Ovary (tissue), 3 donors: ENCODE measurements around the gene C1orf198.

Source experiments
- EP300 ChIP-seq: sonication (generic); formaldehyde crosslinking; IDR thresholded peaks from one replicate; pipeline ENCODE4 v1.6.1; 2017; ENCODE audit warnings: antibody characterized with exemption
- POLR2A ChIP-seq: fragments of 450-650 bp; IDR thresholded peaks from one replicate; pipeline ENCODE4 v1.6.1; 2017; ENCODE audit warnings: antibody characterized with exemption, mild to moderate bottlenecking, moderate library complexity
- TF ChIP-seq, protein P1 (sequence below), 3 donors: fragments of 450-650 bp in 2 of 3; fragments of 200-600 bp in 1 of 3; IDR thresholded peaks; one replicate each; pipeline versions ENCODE4 v1.5.1 to v1.8.0; 2016 to 2022; ENCODE audit warnings: antibody characterized with exemption in 3 of 3, mild to moderate bottlenecking in 1 of 3
- donor health status: DM: no; HTN: no; CAD: no.

DNA sequence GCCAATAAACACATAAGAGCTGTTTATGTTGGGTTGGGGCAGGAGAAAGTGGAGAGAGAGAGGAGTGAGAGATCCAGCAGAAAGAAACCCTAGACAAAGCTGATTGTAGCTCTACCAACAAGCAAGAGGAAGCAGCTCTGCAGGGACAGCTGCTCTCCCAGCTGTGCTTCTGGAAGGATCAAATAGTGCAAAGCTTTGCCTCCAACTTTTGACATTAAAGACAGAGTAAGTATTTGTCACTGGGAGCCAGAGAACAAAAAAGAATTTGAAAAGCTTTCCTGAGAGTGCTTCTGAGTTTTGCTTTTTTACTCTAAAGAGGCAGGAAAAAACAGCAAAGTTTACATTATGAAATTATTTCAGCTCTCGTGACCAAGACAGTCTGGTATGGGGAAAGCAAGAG is 28.5 kb upstream of the C1orf198 start:
- TF ChIP-seq, protein P1, sequence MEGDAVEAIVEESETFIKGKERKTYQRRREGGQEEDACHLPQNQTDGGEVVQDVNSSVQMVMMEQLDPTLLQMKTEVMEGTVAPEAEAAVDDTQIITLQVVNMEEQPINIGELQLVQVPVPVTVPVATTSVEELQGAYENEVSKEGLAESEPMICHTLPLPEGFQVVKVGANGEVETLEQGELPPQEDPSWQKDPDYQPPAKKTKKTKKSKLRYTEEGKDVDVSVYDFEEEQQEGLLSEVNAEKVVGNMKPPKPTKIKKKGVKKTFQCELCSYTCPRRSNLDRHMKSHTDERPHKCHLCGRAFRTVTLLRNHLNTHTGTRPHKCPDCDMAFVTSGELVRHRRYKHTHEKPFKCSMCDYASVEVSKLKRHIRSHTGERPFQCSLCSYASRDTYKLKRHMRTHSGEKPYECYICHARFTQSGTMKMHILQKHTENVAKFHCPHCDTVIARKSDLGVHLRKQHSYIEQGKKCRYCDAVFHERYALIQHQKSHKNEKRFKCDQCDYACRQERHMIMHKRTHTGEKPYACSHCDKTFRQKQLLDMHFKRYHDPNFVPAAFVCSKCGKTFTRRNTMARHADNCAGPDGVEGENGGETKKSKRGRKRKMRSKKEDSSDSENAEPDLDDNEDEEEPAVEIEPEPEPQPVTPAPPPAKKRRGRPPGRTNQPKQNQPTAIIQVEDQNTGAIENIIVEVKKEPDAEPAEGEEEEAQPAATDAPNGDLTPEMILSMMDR (IDR thresholded peaks at IDR 0.05) = no peak
- no peak for TF ChIP-seq POLR2A
- no peak for TF ChIP-seq EP300
